OCI-LY7 (cell line): ENCODE measurements around the gene CENPP.

Experiments used
- EZH2phosphoT487 ChIP-seq: fragments of 200-600 bp; sonication (generic); IDR thresholded peaks from 2 replicates; pipeline ENCODE4 v1.6.1; 2018; ENCODE audit warnings: low read depth, borderline replicate concordance, mild to moderate bottlenecking, mixed run types, antibody characterized with exemption, low read length, moderate library complexity, mixed read lengths
- TF ChIP-seq, protein P1 (sequence below): fragments of 200-600 bp; sonication (generic); conservative IDR thresholded peaks from 2 replicates; pipeline ENCODE4 v1.5.1; 2014; ENCODE audit warnings: mild to moderate bottlenecking, antibody characterized with exemption, low read length, moderate library complexity, mixed read lengths

DNA sequence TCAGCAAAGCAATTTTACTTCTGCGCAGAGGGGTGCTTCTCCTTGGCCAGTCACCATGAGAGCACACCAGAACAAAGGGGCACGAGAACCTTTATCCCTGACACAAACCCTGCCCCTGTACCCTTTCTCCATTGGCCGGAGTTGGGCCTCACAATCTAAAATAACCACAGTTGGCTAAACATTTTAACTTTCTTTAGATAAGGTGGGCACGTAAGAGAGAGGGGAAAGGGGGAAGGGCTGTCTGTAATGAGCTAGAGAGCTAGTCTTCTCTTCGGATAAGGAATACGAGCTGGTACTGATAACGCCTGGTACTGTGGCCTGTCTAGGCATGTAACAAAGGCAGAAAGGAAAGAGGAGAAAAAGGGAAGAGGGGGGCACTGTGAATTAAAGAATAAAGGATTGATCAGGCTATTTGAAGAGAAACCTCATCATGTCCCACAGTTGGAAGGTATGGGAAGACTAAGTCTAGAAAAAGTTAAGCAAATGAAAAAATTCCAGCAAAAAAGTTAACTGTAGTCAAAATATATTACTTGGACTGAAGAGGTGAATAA, 30.4 kb upstream of the CENPP start:
- TF ChIP-seq, protein P1, sequence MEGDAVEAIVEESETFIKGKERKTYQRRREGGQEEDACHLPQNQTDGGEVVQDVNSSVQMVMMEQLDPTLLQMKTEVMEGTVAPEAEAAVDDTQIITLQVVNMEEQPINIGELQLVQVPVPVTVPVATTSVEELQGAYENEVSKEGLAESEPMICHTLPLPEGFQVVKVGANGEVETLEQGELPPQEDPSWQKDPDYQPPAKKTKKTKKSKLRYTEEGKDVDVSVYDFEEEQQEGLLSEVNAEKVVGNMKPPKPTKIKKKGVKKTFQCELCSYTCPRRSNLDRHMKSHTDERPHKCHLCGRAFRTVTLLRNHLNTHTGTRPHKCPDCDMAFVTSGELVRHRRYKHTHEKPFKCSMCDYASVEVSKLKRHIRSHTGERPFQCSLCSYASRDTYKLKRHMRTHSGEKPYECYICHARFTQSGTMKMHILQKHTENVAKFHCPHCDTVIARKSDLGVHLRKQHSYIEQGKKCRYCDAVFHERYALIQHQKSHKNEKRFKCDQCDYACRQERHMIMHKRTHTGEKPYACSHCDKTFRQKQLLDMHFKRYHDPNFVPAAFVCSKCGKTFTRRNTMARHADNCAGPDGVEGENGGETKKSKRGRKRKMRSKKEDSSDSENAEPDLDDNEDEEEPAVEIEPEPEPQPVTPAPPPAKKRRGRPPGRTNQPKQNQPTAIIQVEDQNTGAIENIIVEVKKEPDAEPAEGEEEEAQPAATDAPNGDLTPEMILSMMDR, result no peak
- TF ChIP-seq EZH2phosphoT487, result no peak
